ENCODE results near the gene C4BPB.

DNA sequence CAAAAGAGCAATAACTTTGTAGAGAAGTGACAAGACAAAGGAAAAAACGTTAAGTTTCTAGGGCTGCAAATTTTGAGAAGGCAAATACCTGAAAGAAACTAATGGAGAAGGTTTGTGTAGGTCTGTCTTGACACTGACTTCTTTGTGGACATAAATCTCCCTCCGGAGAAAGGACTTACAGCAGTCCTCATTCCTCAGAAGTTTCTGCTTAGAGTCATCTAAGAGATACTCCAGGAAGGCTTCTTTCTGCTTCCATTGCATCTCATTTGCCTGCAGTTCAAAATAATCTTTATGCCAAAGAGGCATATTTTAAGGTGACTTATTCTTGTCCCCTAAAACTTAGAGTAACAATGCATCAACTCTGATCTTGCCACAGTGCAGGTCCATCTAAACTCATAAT, 4.4 kb upstream of the C4BPB start:
- TF ChIP-seq, protein P1, sequence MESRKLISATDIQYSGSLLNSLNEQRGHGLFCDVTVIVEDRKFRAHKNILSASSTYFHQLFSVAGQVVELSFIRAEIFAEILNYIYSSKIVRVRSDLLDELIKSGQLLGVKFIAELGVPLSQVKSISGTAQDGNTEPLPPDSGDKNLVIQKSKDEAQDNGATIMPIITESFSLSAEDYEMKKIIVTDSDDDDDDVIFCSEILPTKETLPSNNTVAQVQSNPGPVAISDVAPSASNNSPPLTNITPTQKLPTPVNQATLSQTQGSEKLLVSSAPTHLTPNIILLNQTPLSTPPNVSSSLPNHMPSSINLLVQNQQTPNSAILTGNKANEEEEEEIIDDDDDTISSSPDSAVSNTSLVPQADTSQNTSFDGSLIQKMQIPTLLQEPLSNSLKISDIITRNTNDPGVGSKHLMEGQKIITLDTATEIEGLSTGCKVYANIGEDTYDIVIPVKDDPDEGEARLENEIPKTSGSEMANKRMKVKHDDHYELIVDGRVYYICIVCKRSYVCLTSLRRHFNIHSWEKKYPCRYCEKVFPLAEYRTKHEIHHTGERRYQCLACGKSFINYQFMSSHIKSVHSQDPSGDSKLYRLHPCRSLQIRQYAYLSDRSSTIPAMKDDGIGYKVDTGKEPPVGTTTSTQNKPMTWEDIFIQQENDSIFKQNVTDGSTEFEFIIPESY (CRISPR knock-in tag; IDR thresholded peaks at IDR 0.05): no peak
- no peak for TF ChIP-seq ZNF138 (CRISPR knock-in tag; IDR thresholded peaks at IDR 0.05; ENCODE audit: low read depth)
- no peak for TF ChIP-seq HNF1A (IDR thresholded peaks at IDR 0.05; ENCODE audit: low read depth)
- TF ChIP-seq HNF1A (CRISPR knock-in tag; IDR thresholded peaks at IDR 0.05; ENCODE audit: borderline replicate concordance): no peak
- no peak for TF ChIP-seq POLR2AphosphoS5 (IDR thresholded peaks at IDR 0.05; ENCODE audit: low read depth, low read length)
- no peak for TF ChIP-seq CREB1 (IDR thresholded peaks at IDR 0.05)
- no peak for TF ChIP-seq CREB1 (CRISPR knock-in tag; IDR thresholded peaks at IDR 0.05)
- no peak for TF ChIP-seq ZKSCAN8 (CRISPR knock-in tag; IDR thresholded peaks at IDR 0.05; ENCODE audit: borderline replicate concordance)
- TF ChIP-seq HMGXB4 (CRISPR knock-in tag; IDR thresholded peaks at IDR 0.05; ENCODE audit: borderline replicate concordance in 1 of 2, low read depth in 1 of 2): no peak
- no peak for TF ChIP-seq ZNF530 (CRISPR knock-in tag; IDR thresholded peaks at IDR 0.05; ENCODE audit: low read depth)
- no peak for TF ChIP-seq ZSCAN20 (CRISPR knock-in tag; IDR thresholded peaks at IDR 0.05; ENCODE audit: borderline replicate concordance)
- TF ChIP-seq HNRNPUL1 (IDR thresholded peaks at IDR 0.05; ENCODE audit: low read depth, low read length): no peak
- TF ChIP-seq ZFX (CRISPR knock-in tag; IDR thresholded peaks at IDR 0.05; ENCODE audit: low read depth): no peak
- no peak for TF ChIP-seq JUN (CRISPR knock-in tag; IDR thresholded peaks at IDR 0.05)
